ENCODE measurements around the gene PID1. TPM values are rescaled to one million over a fixed set of nuclear protein-coding genes. Genes with fewer than 3 reads are reported as not detected.

Gene PID1
- total RNA-seq, 1 donor from 2014 or later, result 0.69 TPM

GRCh38 chr2:229022071-229022470 lies 249.0 kb downstream of the PID1 start:
- no peak for TF ChIP-seq CTCF (conservative IDR thresholded peaks at IDR 0.05; ENCODE audit: low read depth, low read length)

DNA sequence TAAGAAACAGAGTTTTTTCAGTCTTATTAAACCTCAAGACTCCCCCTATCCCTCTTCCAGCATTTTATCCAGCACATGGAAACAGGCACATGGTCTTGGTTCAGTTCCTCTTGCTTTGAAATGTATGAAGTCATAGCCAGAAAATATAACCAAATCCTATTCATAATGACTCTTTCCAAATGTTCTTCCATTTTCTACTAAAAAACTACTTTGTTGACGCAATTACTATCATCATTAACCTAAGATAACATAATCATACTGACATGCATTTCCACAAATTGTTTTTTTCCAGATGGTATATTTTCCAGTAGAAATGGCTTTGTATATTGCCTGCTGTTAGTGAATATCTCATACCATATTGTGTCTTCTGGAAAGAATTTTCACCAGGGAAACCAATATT lies 261.3 kb downstream of the PID1 start:
- TF ChIP-seq CTCF (conservative IDR thresholded peaks at IDR 0.05; ENCODE audit: low read depth, low read length), result no peak
- DNase-seq (ENCODE audit: low read depth), result no peak
- H3K4me3 ChIP-seq (ENCODE audit: low read depth, low read length), result no peak overlapping the region

More at GRCh38 chr2:229022071-229022470, 249.0 kb downstream of the PID1 start:
- DNase-seq (ENCODE audit: low read depth), result no peak
- no peak overlapping the region for H3K4me3 ChIP-seq (ENCODE audit: low read depth, low read length)

DNA sequence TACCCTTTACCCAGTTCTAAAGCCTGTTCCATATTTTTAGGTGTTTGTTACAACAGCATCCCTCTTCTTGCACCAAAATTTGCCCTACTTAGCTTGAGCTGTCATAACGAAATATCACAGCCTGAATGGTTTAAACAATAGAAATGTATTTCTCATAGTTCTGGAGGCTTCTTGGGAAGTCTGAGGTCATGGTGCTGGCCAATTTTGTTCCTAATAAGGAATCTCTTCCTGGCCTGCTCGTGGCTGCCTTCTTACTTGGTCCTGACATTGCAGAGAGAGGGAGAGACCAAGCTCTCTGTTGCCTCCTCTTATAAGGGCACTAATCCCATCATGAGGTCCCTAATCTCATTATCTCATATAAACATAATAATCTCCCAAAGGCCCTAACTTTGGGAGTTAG lies 267.8 kb downstream of the PID1 start:
- DNase-seq (ENCODE audit: low read depth), result no peak
- H3K4me3 ChIP-seq (ENCODE audit: low read depth, low read length), result no peak overlapping the region
- TF ChIP-seq CTCF (conservative IDR thresholded peaks at IDR 0.05; ENCODE audit: low read depth, low read length), result no peak

DNA sequence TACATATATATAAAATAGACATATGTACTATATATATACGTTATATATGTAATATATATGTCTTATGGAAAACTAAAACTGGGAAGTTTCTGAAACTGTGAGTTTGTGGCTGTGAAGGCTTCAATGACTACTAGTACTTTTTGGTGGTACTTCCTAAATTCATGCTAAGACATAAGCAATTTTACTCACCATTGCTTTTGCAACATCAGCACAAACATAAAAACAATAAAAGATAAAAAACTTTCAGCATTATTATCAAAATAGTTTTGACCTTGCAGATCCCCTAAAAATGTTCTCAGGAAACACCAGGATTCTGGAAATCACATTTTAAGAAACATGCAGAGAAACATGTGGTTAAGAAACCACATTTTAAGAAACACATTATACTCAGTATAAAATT lies 269.9 kb downstream of the PID1 start:
- H3K4me3 ChIP-seq (ENCODE audit: low read depth, low read length), result no peak overlapping the region
- DNase-seq (ENCODE audit: low read depth), result no peak
- TF ChIP-seq CTCF (conservative IDR thresholded peaks at IDR 0.05; ENCODE audit: low read depth, low read length), result no peak

- no peak for DNase-seq (ENCODE audit: low read depth)
- H3K4me3 ChIP-seq (ENCODE audit: low read depth, low read length), result no peak overlapping the region
- TF ChIP-seq CTCF (conservative IDR thresholded peaks at IDR 0.05; ENCODE audit: low read depth, low read length), result no peak
These were observed 271.8 kb downstream of the PID1 start for GRCh38 chr2:228999326-228999725.

GRCh38 chr2:228988786-228989185 lies 282.3 kb downstream of the PID1 start:
- no peak for DNase-seq (ENCODE audit: low read depth)
- H3K4me3 ChIP-seq (ENCODE audit: low read depth, low read length), result no peak overlapping the region
- no peak for TF ChIP-seq CTCF (conservative IDR thresholded peaks at IDR 0.05; ENCODE audit: low read depth, low read length)

- no peak overlapping the region for H3K4me3 ChIP-seq (ENCODE audit: low read depth, low read length)
- TF ChIP-seq CTCF (conservative IDR thresholded peaks at IDR 0.05; ENCODE audit: low read depth, low read length), result no peak
- DNase-seq (ENCODE audit: low read depth), result no peak
These were observed 283.5 kb downstream of the PID1 start for GRCh38 chr2:228987441-228988155.
